ENCODE data around the gene INTS4. TPM values are rescaled to one million over a fixed set of nuclear protein-coding genes. Genes with fewer than 3 reads are reported as not detected.
"Not testable (repeated sequence)": the region's sequence is repeated elsewhere in the genome, so short reads cannot be mapped to it uniquely, and the experiment has no call there.

INTS4 gene
- total RNA-seq, 1 donor from 2014 or later = 41.0 TPM

DNA sequence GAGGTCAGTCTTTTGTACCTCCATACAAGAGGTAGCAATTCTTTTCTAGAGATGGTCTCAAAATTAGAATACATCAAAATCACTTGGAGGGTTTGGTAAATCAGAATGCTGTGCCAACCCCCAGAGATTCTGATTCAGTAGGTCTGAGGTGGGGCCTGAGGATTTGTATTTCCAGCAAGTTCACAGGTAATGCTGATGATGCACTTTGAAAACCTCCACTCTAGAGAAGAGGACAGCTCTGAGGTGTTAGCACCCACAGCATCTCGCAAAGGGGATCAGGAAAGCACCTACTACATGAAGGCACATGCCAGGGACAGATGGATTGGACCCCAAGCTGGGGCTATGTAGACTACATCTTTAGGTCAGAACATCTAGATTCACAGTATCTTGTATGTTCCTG is 21.4 kb upstream of the INTS4 start:
- Histone ChIP-seq H3K27ac (no peak overlapping the region), H3K36me3 (no peaks in the 10 kb centered on the region), H3K4me1 (no peaks in the 10 kb centered on the region), H3K4me3 (no peak overlapping the region), H3K9me3 (no peaks in the 10 kb centered on the region), H3K27me3 (no peaks in the 10 kb centered on the region)
- TF ChIP-seq POLR2A (IDR thresholded peaks at IDR 0.05) (no peak), POLR2AphosphoS5 (IDR thresholded peaks at IDR 0.05; ENCODE audit: insufficient read depth in 1 of 2, low read depth in 1 of 2) (no peak)
- TF ChIP-seq, protein P1, sequence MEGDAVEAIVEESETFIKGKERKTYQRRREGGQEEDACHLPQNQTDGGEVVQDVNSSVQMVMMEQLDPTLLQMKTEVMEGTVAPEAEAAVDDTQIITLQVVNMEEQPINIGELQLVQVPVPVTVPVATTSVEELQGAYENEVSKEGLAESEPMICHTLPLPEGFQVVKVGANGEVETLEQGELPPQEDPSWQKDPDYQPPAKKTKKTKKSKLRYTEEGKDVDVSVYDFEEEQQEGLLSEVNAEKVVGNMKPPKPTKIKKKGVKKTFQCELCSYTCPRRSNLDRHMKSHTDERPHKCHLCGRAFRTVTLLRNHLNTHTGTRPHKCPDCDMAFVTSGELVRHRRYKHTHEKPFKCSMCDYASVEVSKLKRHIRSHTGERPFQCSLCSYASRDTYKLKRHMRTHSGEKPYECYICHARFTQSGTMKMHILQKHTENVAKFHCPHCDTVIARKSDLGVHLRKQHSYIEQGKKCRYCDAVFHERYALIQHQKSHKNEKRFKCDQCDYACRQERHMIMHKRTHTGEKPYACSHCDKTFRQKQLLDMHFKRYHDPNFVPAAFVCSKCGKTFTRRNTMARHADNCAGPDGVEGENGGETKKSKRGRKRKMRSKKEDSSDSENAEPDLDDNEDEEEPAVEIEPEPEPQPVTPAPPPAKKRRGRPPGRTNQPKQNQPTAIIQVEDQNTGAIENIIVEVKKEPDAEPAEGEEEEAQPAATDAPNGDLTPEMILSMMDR (IDR thresholded peaks at IDR 0.05) = no peak
- intact Hi-C loops (cut with DNase I) = no loop called here
- no peak for DNase-seq (ENCODE audit: extremely low spot score in 2 of 2)

DNA sequence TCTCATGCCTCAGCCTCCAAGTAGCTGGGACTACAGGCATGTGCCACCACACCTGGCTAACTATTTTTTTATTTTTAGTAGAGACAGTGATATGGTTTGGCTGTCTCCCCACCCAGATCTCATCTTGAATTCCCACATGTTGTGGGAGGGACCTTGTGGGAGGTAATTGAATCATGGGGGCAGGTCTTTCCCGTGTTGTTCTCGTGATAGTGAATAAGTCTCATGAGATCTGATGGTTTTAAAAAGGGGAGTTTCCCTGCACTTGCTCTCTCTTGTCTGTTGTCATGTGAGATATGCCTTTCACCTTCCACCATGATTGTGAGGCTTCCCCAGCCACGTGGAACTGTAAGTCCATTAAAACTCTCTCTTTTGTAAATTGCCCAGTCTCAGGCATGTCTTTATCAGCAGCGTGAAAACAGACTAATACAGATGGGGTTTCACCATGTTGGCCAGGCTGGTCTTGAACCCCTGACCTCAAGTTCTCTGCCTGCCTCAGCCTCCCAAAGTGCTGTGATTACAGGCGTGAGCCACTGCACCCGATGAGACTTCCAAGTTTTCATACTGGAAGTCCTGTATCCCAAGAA is 20.6 kb upstream of the INTS4 start:
- H3K27ac ChIP-seq; intact Hi-C loops (cut with DNase I); H3K4me1 ChIP-seq; H3K27me3 ChIP-seq; H3K36me3 ChIP-seq; DNase-seq (ENCODE audit: extremely low spot score in 2 of 2); H3K4me3 ChIP-seq; H3K9me3 ChIP-seq: not testable (repeated sequence)

DNA sequence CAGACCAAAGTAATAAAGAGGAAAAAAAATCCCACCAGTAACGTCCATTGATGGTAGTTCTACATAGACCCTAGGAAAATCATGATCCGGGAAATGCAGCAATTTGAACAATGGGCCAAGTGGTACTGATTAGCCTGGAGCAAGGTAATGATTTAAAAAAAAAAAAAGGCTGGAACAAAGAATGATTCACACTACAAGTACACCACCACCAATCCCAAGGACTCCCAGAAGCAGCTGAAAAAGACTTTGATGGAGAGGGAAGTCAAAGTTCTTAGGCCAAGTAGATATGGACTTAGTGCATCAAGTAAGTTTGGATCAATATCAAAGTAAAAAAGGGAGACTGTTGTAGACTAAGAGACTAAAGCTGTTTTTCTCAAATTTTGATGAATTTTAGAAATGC is 16.8 kb upstream of the INTS4 start:
- intact Hi-C loops (cut with DNase I) = no loop called here
- Histone ChIP-seq H3K27me3 (no peaks in the 10 kb centered on the region), H3K9me3 (no peaks in the 10 kb centered on the region), H3K4me3 (no peak overlapping the region), H3K4me1 (no peaks in the 10 kb centered on the region), H3K27ac (no peak overlapping the region), H3K36me3 (no peaks in the 10 kb centered on the region)
- no peak for TF ChIP-seq POLR2AphosphoS5 (IDR thresholded peaks at IDR 0.05; ENCODE audit: insufficient read depth in 1 of 2, low read depth in 1 of 2)
- TF ChIP-seq, protein P1 (IDR thresholded peaks at IDR 0.05) = no peak
- TF ChIP-seq POLR2A (IDR thresholded peaks at IDR 0.05) = no peak
- DNase-seq (ENCODE audit: extremely low spot score in 2 of 2) = no peak

DNA sequence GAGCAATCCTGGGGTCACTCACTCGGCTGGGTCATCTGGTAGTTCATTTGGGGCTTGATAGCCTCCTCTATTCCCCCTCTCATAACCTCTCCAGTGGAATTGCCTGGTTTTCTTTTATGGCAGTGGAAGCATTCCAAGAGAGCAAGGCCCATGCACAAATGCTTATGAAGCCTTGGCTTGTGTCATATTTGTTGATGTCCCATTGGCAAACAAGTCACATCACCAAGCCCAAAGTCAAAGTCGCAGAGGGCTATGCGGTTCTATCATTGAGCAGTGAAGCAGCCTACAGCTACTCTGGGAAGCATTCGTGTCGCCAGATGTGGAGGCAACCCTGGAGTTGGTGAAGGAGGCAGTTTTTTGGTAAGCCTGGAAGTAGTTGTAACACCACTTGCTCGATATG is 16.3 kb upstream of the INTS4 start:
- Histone ChIP-seq H3K4me3 (no peak overlapping the region), H3K27ac (no peak overlapping the region), H3K9me3 (no peaks in the 10 kb centered on the region), H3K27me3 (no peaks in the 10 kb centered on the region), H3K36me3 (no peaks in the 10 kb centered on the region), H3K4me1 (no peaks in the 10 kb centered on the region)
- intact Hi-C loops (cut with DNase I) = no loop called here
- TF ChIP-seq, protein P1 (IDR thresholded peaks at IDR 0.05) = no peak
- no peak for TF ChIP-seq POLR2AphosphoS5 (IDR thresholded peaks at IDR 0.05; ENCODE audit: insufficient read depth in 1 of 2, low read depth in 1 of 2)
- no peak for DNase-seq (ENCODE audit: extremely low spot score in 2 of 2)

DNA sequence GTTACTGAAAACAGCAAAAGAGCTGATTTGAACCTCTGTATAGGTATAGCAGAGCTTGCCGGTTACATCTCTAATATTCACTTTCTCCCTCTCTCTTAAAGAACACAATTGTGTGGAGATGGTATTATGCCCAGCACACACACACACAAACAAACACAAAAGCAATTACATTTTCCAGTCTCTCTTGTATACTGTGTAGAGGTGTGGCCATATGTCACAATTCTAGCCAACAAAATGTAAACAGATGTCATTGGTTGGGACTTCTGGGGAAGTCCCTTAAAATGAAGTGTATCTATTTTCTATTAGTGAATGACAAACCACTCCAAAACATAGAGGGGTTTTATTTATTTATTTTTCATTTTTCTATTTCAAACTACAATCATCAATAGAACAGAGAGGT is 15.8 kb upstream of the INTS4 start:
- intact Hi-C loops (cut with DNase I) = no loop called here
- H3K4me1 ChIP-seq = no peaks in the 10 kb centered on the region
- no peak overlapping the region for H3K4me3 ChIP-seq
- no peaks in the 10 kb centered on the region for H3K27me3 ChIP-seq
- no peaks in the 10 kb centered on the region for H3K36me3 ChIP-seq
- H3K27ac ChIP-seq = no peak overlapping the region
- DNase-seq (ENCODE audit: extremely low spot score in 2 of 2) = no peak
- TF ChIP-seq POLR2AphosphoS5 (IDR thresholded peaks at IDR 0.05; ENCODE audit: insufficient read depth in 1 of 2, low read depth in 1 of 2) (no peak), POLR2A (IDR thresholded peaks at IDR 0.05) (no peak)
- TF ChIP-seq, protein P1 (IDR thresholded peaks at IDR 0.05) = no peak
- no peaks in the 10 kb centered on the region for H3K9me3 ChIP-seq
